MCF 10A (cell line): Measurements from ENCODE around the gene AUTS2. TPM values are rescaled to one million over a fixed set of nuclear protein-coding genes. Genes with fewer than 3 reads are reported as not detected.

Experiments used
- BruUV-seq: library from RNA; stranded (reverse); fragments of 400-500 nt; replicated peaks from 2 replicates; lab custom pipeline; 2021; lab: Mats Ljungman, UMichigan
- CTCF ChIA-PET: fragments of 300-600 bp; sonication (Branson Sonifier 250); formaldehyde crosslinking; extraction: SDS; loops from one replicate; lab custom pipeline; 2021; ENCODE audit warnings: antibody characterized with exemption, inconsistent platforms; lab: Yijun Ruan, JAX
- POLR2A ChIA-PET: fragments of 300-600, 350-650 bp; sonication (Branson Sonifier 250); formaldehyde crosslinking; extraction: SDS; loops from one replicate; lab custom pipeline; 2020; ENCODE audit warnings: antibody characterized with exemption, inconsistent platforms; lab: Yijun Ruan, JAX
- DNase-seq: peaks from one replicate; pipeline ENCODE4 v3.0.0-alpha.2; 2018; ENCODE audit not compliant: unreplicated experiment
- H3K27ac Mint-ChIP-seq: one replicate; pipeline ENCODE4 v1.8.0; 2022; ENCODE audit warnings: mild to moderate bottlenecking, low read depth, mixed read lengths; ENCODE audit not compliant: unreplicated experiment
- H3K27me3 Mint-ChIP-seq: one replicate; pipeline ENCODE4 v1.8.0; 2022; ENCODE audit warnings: mixed read lengths; ENCODE audit not compliant: insufficient read depth, unreplicated experiment
- H3K36me3 Mint-ChIP-seq: one replicate; pipeline ENCODE4 v1.8.0; 2022; ENCODE audit warnings: mild to moderate bottlenecking, moderate library complexity, mixed read lengths; ENCODE audit not compliant: insufficient read depth, unreplicated experiment
- H3K4me1 Mint-ChIP-seq: one replicate; pipeline ENCODE4 v1.8.0; 2022; ENCODE audit warnings: mixed read lengths; ENCODE audit not compliant: insufficient read depth, unreplicated experiment
- H3K4me3 Mint-ChIP-seq: one replicate; pipeline ENCODE4 v1.8.0; 2022; ENCODE audit warnings: mild to moderate bottlenecking, moderate library complexity, mixed read lengths; ENCODE audit not compliant: unreplicated experiment
- H3K9me3 Mint-ChIP-seq: one replicate; pipeline ENCODE4 v1.8.0; 2022; ENCODE audit warnings: mixed read lengths; ENCODE audit not compliant: unreplicated experiment
- intact Hi-C: fragments of 100-400 bp; cut with micrococcal nuclease; formaldehyde crosslinking; loops from 2 replicates; pipeline ENCODE4 v1.14.1; 2022
- total RNA-seq: library from RNA; stranded (reverse); gene quantifications from 2 replicates; pipeline ENCODE4 v1.2.3, GENCODE V29; 2022
- TF ChIP-seq, protein P1 (sequence below): fragments of 200-600 bp; IDR thresholded peaks from one replicate; pipeline ENCODE4 v1.8.0; 2022; ENCODE audit warnings: antibody characterized with exemption, mild to moderate bottlenecking; ENCODE audit not compliant: unreplicated experiment

The AUTS2 gene
- total RNA-seq, 1 experiment from 2014 or later: 1.3 TPM

DNA sequence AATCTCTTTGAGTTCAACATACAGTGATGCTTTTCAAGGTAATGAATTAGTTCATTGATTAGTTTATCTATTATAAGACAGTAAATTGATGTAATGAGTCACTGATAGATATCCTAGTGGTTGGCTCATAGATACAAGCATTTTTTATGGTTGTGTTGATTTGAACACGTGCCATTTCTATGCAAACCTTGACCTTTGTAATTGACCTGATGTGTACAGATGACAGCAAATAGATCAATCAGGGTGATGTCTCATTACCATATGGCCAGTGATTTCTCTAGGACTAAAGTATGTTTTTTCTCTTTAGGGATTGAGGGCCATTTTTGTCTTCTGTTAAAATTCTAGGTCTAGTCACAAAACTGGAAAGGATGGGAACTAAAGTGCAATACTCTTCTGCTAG is 773.4 kb downstream of the AUTS2 start:
- H3K27me3 Mint-ChIP-seq: no peaks in the 10 kb centered on the region
- no peak for DNase-seq
- TF ChIP-seq, protein P1, sequence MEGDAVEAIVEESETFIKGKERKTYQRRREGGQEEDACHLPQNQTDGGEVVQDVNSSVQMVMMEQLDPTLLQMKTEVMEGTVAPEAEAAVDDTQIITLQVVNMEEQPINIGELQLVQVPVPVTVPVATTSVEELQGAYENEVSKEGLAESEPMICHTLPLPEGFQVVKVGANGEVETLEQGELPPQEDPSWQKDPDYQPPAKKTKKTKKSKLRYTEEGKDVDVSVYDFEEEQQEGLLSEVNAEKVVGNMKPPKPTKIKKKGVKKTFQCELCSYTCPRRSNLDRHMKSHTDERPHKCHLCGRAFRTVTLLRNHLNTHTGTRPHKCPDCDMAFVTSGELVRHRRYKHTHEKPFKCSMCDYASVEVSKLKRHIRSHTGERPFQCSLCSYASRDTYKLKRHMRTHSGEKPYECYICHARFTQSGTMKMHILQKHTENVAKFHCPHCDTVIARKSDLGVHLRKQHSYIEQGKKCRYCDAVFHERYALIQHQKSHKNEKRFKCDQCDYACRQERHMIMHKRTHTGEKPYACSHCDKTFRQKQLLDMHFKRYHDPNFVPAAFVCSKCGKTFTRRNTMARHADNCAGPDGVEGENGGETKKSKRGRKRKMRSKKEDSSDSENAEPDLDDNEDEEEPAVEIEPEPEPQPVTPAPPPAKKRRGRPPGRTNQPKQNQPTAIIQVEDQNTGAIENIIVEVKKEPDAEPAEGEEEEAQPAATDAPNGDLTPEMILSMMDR: no peak
- CTCF ChIA-PET: no interaction called here
- no peaks in the 10 kb centered on the region for H3K4me1 Mint-ChIP-seq
- H3K9me3 Mint-ChIP-seq: peaks cover 14% of the 10 kb centered on the region
- BruUV-seq: no TSS peak
- H3K4me3 Mint-ChIP-seq: no peak overlapping the region
- no peaks in the 10 kb centered on the region for H3K36me3 Mint-ChIP-seq
- no peak overlapping the region for H3K27ac Mint-ChIP-seq
- POLR2A ChIA-PET: no interaction called here
- intact Hi-C loops: no loop called here

DNA sequence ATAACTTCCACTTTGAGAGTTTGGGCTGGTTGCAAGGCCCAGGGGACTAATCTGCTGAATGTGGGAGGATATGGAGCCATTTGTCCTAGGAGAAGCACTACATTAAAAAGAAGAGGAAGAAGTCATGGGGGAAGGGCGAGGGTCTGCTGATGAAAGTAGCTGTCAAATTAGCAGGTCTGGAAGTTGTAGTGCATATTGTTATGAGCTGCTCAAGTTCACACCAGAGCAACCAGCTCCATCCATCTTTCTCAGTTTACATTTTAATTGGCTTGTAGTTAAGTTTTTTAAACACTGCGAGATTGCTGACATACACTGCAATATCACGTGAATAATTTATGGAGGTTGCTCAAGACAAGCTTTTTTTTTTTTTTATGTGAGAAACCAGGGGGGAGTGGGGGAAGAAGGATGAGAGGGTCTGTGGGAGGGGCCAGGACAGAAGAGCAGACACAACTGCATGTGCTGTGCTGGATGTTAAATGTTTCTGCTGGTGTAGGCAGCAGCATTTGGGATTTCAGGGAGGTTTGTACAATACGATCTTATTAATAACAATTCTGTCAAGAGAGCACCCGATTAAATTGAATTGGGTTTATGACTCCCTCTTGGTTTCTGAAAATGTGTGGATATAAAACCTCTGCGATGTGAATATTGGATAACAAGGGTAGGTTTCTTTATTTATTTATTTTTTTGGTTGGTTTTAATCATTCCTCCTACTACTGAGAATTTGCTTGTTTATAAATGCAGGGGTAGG is 774.7 kb downstream of the AUTS2 start:
- intact Hi-C loops: no loop called here
- ChIA-PET CTCF (no interaction called here), POLR2A (no interaction called here)
- DNase-seq: no peak
- Mint-ChIP-seq H3K36me3 (no peaks in the 10 kb centered on the region), H3K27ac (no peak overlapping the region), H3K4me3 (no peak overlapping the region), H3K27me3 (no peaks in the 10 kb centered on the region), H3K4me1 (no peaks in the 10 kb centered on the region), H3K9me3 (peaks cover 19% of the 10 kb centered on the region)
- no TSS peak for BruUV-seq
- TF ChIP-seq, protein P1: no peak

DNA sequence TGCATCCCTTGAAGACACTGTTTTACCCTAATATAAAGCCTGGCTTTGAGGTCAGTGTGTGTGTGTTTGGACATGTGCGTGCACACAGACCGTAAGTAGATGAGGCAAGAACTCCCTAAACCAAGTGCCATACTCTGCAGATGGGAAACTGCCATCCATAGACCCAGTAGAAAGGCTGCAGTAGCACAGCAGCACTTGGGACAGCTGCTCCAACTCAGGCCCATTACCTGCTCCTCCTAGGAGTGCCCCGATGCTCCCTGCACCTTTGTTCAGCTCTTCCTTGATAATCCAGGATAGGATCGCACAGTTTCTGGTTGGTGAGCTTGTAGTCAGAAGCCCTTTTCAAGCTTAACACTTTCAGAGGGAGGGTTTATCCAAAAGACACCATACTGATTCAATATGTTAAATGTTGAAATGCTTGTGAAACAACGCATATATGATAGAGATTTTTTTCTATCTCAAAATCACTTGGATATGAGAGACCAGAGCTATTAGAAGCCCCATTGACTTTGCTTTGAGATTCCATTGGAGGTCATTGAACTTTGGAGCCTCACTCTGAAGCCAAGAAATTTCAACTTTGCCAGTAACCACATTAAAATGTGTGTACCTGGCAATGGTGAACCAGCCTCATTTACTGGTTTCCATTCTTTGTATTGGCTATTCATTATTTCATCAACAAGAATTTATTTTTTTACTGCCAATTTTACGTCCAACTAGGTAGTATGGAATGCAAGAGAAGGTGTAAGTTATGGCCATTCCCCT is 776.7 kb downstream of the AUTS2 start:
- BruUV-seq: no TSS peak
- Mint-ChIP-seq H3K36me3 (no peaks in the 10 kb centered on the region), H3K4me1 (no peaks in the 10 kb centered on the region), H3K27me3 (no peaks in the 10 kb centered on the region), H3K27ac (no peak overlapping the region), H3K9me3 (peaks cover 19% of the 10 kb centered on the region), H3K4me3 (no peak overlapping the region)
- ChIA-PET POLR2A (no interaction called here), CTCF (no interaction called here)
- TF ChIP-seq, protein P1: no peak
- intact Hi-C loops: no loop called here
- no peak for DNase-seq

DNA sequence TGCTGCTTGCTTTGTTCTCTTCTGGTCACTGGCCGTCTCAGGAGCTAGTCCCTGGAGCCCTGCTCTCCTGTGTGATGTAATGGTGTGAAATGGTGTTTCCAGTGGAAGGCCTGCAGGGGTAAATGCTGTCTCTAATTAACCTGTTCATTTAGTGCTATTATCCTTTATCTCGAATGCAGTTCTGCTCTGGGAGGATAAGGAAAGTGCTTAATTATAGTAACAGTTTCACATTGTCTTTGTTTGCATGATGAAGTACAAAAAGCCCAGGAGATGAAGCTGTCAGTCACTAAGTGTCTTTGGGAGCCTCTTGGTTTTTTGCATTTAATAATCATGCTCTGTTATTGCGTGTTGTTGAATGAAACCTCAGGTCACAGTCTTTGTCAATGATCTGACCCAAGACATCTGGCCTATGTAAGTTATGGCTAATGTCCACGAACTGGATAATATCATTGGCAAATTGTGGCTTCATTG is 778.3 kb downstream of the AUTS2 start:
- POLR2A ChIA-PET: no interaction called here
- Mint-ChIP-seq H3K4me1 (no peaks in the 10 kb centered on the region), H3K36me3 (no peaks in the 10 kb centered on the region), H3K4me3 (no peak overlapping the region), H3K27ac (no peak overlapping the region), H3K9me3 (peaks cover 19% of the 10 kb centered on the region), H3K27me3 (no peaks in the 10 kb centered on the region)
- no TSS peak for BruUV-seq
- intact Hi-C loops: no loop called here
- TF ChIP-seq, protein P1: no peak
- DNase-seq: no peak
- CTCF ChIA-PET: no interaction called here
